ENCODE measurements around the gene ALOX12B. TPM values are rescaled to one million over a fixed set of nuclear protein-coding genes. Genes with fewer than 3 reads are reported as not detected.
A peak's percentile ranks its signal among the peaks of the same experiment; 100 is the strongest.

Gene ALOX12B
- total and polyA plus RNA-seq, 2 of the 13 experiments (the other 11 are each of a cell fraction or from before 2014, with no cell fraction given): 0.13 TPM; not detected in 1

DNA sequence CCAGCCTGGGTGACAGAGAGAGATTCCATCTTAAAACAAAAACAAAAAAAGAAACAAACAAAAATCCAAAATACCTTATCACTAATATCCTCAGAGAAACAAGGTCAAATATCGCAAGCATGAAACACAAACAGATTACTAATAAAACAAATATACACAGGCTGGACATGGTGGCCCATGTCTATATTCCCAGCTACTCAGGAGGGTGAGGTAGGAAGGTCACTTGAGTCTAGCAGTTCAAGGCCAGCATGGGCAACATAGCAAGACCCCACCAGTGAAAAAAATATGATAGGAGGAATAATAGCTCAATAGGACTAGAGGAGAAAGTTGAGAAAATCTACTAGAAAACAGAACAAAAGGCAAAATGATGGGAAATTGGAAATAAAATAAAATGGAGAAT lies 55.6 kb downstream of the ALOX12B start:
- intact Hi-C loops (cut with micrococcal nuclease; ENCODE audit: unreplicated experiment) (no loop called here), in situ Hi-C loops (cut with HindIII; ENCODE audit: extremely low pct_ligation_motif_present, low pct_unique_long_range_greater_than_20kb) (no loop called here)
- FAIRE-seq (no peak), ATAC-seq (no peak), DNase-seq (ENCODE audit: low spot score) (no peak)
- Histone ChIP-seq H2AFZ (ENCODE audit: low read length) (no peak overlapping the region), H3K4me2 (ENCODE audit: low read depth, low read length) (no peak overlapping the region), H3K79me2 (ENCODE audit: insufficient read depth, low read length) (no peaks in the 10 kb centered on the region), H3K9me3 (ENCODE audit: low read length) (no peaks in the 10 kb centered on the region), H3K4me1 (ENCODE audit: insufficient read depth, low read length) (peaks cover 19% of the 10 kb centered on the region), H3K9ac (ENCODE audit: insufficient read depth, low read depth, low read length) (no peak overlapping the region), H3K27ac (ENCODE audit: extremely low read length, insufficient read depth, low read length) (no peak overlapping the region), H4K20me1 (ENCODE audit: insufficient read depth, low read length) (no peaks in the 10 kb centered on the region), H3K4me3 (replicated peaks in 1 of 3; ENCODE audit: insufficient read depth in 1 of 3, low read depth in 2 of 3, low read length in 3 of 3) (no peak overlapping the region), H3K27me3 (ENCODE audit: control insufficient read depth in 1 of 2, insufficient read depth in 2 of 2, low read length in 2 of 2) (peaks cover 1 to 18% of the 10 kb centered on the region in 2 experiments; a peak in 2 of 5 replicates), H3K36me3 (replicated peaks in 1 of 2; ENCODE audit: control insufficient read depth in 1 of 2, insufficient read depth in 2 of 2, low read length in 2 of 2) (no peaks in the 10 kb centered on the region)
- 0% methylated on average over 1 of the region's 1 CpG for WGBS (ENCODE audit: low lambda C conversion rate)
- no TSS peak for BruUV-seq (replicated peaks)
- ChIA-PET POLR2A (interaction anchor here (1.9 kb wide), 1 partner anchor 25 kb away, joined by 6 read pairs; no protein-coding TSS in a partner anchor), CTCF (ENCODE audit: low intra/inter-chr PET ratio, low total read pairs) (no interaction called here)
- TF ChIP-seq EP300 (IDR thresholded peaks at IDR 0.05; ENCODE audit: low read depth in 2 of 2, low read length in 2 of 2): peak in 1 of 2 experiments; percentile 36; a peak in 1 of 4 replicates
- no peak for TF ChIP-seq EP300 (CRISPR knock-in tag; IDR thresholded peaks at IDR 0.05; ENCODE audit: borderline replicate concordance)
- TF ChIP-seq ZNF121 (CRISPR knock-in tag; IDR thresholded peaks at IDR 0.05): peak; percentile 85
- TF ChIP-seq NR2F6 (IDR thresholded peaks at IDR 0.05): peak; percentile 28; the same call in 1 of the 2 replicates
- no peak for TF ChIP-seq NR2F6 (CRISPR knock-in tag; IDR thresholded peaks at IDR 0.05)
- TF ChIP-seq JUND (CRISPR knock-in tag; IDR thresholded peaks at IDR 0.05): 0 out of 2 replicates have a peak, but pooled peaks have one; percentile 44
- TF ChIP-seq MIER3 (CRISPR knock-in tag; IDR thresholded peaks at IDR 0.05; ENCODE audit: borderline replicate concordance): 0 out of 2 replicates have a peak, but pooled peaks have one; percentile 29
- peak; percentile 56; the same call in 1 of the 2 replicates for TF ChIP-seq FOXA1 (IDR thresholded peaks at IDR 0.05)
- TF ChIP-seq FOXA1 (CRISPR knock-in tag; IDR thresholded peaks at IDR 0.05): no peak
- TF ChIP-seq SAP130 (CRISPR knock-in tag; IDR thresholded peaks at IDR 0.05; ENCODE audit: low read depth): no peak
- no peak for TF ChIP-seq ZNF883 (CRISPR knock-in tag; IDR thresholded peaks at IDR 0.05; ENCODE audit: not compliant biosample characterization)
- TF ChIP-seq, protein P1, sequence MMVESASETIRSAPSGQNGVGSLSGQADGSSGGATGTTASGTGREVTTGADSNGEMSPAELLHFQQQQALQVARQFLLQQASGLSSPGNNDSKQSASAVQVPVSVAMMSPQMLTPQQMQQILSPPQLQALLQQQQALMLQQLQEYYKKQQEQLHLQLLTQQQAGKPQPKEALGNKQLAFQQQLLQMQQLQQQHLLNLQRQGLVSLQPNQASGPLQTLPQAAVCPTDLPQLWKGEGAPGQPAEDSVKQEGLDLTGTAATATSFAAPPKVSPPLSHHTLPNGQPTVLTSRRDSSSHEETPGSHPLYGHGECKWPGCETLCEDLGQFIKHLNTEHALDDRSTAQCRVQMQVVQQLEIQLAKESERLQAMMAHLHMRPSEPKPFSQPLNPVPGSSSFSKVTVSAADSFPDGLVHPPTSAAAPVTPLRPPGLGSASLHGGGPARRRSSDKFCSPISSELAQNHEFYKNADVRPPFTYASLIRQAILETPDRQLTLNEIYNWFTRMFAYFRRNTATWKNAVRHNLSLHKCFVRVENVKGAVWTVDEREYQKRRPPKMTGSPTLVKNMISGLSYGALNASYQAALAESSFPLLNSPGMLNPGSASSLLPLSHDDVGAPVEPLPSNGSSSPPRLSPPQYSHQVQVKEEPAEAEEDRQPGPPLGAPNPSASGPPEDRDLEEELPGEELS (CRISPR knock-in tag; IDR thresholded peaks at IDR 0.05): 0 out of 2 replicates have a peak, but pooled peaks have one; percentile 14
- no peak for TF ChIP-seq ZNF792 (CRISPR knock-in tag; IDR thresholded peaks at IDR 0.05)
- TF ChIP-seq FOXA3 (CRISPR knock-in tag; IDR thresholded peaks at IDR 0.05): peak; percentile 64; the same call in 1 of the 2 replicates
- peak; percentile 33; the same call in 1 of the 2 replicates for TF ChIP-seq ATF7 (IDR thresholded peaks at IDR 0.05)
- TF ChIP-seq ATF7 (CRISPR knock-in tag; IDR thresholded peaks at IDR 0.05): no peak
- TF ChIP-seq ZNF780A (CRISPR knock-in tag; IDR thresholded peaks at IDR 0.05): no peak
- peak; percentile 67; the same call in 1 of the 2 replicates for TF ChIP-seq RARA (CRISPR knock-in tag; IDR thresholded peaks at IDR 0.05)
- TF ChIP-seq, protein P2, sequence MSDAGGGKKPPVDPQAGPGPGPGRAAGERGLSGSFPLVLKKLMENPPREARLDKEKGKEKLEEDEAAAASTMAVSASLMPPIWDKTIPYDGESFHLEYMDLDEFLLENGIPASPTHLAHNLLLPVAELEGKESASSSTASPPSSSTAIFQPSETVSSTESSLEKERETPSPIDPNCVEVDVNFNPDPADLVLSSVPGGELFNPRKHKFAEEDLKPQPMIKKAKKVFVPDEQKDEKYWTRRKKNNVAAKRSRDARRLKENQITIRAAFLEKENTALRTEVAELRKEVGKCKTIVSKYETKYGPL (CRISPR knock-in tag; IDR thresholded peaks at IDR 0.05): no peak
- no peak for TF ChIP-seq FOXP1 (IDR thresholded peaks at IDR 0.05)
- peak; percentile 50 for TF ChIP-seq FOXP1 (CRISPR knock-in tag; IDR thresholded peaks at IDR 0.05)
- TF ChIP-seq RAD21 (CRISPR knock-in tag; IDR thresholded peaks at IDR 0.05): no peak
- TF ChIP-seq GATAD2A (CRISPR knock-in tag; IDR thresholded peaks at IDR 0.05): 0 out of 2 replicates have a peak, but pooled peaks have one; percentile 18
- TF ChIP-seq, protein P3, sequence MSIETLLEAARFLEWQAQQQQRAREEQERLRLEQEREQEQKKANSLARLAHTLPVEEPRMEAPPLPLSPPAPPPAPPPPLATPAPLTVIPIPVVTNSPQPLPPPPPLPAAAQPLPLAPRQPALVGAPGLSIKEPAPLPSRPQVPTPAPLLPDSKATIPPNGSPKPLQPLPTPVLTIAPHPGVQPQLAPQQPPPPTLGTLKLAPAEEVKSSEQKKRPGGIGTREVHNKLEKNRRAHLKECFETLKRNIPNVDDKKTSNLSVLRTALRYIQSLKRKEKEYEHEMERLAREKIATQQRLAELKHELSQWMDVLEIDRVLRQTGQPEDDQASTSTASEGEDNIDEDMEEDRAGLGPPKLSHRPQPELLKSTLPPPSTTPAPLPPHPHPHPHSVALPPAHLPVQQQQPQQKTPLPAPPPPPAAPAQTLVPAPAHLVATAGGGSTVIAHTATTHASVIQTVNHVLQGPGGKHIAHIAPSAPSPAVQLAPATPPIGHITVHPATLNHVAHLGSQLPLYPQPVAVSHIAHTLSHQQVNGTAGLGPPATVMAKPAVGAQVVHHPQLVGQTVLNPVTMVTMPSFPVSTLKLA (IDR thresholded peaks at IDR 0.05): no peak
- TF ChIP-seq NR2F1 (CRISPR knock-in tag; IDR thresholded peaks at IDR 0.05): peak in 1 of 2 experiments; percentile 63; a peak in 2 of 4 replicates
- no peak for TF ChIP-seq CHCHD3 (CRISPR knock-in tag; IDR thresholded peaks at IDR 0.05)

All from HepG2 (cell line).